CD8-positive, alpha-beta memory T cell (primary cell): ENCODE data around the gene ATAD1. TPM values are rescaled to one million over a fixed set of nuclear protein-coding genes. Genes with fewer than 3 reads are reported as not detected.

Experiments
- CTCF ChIA-PET: fragments of 350-600 bp; sonication (Branson Sonifier 250); formaldehyde crosslinking; loops from one replicate; lab custom pipeline; 2021; ENCODE audit warnings: antibody characterized with exemption; lab: Charles Lee
- POLR2A ChIA-PET: fragments of 350-600 bp; sonication (Branson Sonifier 250); formaldehyde crosslinking; loops from one replicate; lab custom pipeline; 2021; ENCODE audit warnings: antibody characterized with exemption; lab: Charles Lee
- DNase-seq, 5 donors: peaks; one replicate each; pipeline versions ENCODE4 v3.0.0 to v3.0.0-alpha.2; 2020 to 2022; ENCODE audit warnings: mixed read lengths in 1 of 5
- H3K27ac ChIP-seq: one replicate; pipeline ENCODE4 v1.7.0; 2013; ENCODE audit warnings: low read depth, mild to moderate bottlenecking, low read length, moderate library complexity
- H3K27me3 ChIP-seq: 2 replicates; pipeline ENCODE4 v1.7.0; 2013; ENCODE audit warnings: low read length, mild to moderate bottlenecking; ENCODE audit not compliant: insufficient read depth, poor library complexity, severe bottlenecking
- H3K36me3 ChIP-seq: 2 replicates; pipeline ENCODE4 v1.7.0; 2013; ENCODE audit warnings: mild to moderate bottlenecking, low read length, moderate library complexity; ENCODE audit not compliant: insufficient read depth
- H3K4me1 ChIP-seq: 2 replicates; pipeline ENCODE4 v1.7.0; 2013; ENCODE audit warnings: mild to moderate bottlenecking, low read length, moderate library complexity; ENCODE audit not compliant: insufficient read depth
- H3K4me3 ChIP-seq: 2 replicates; pipeline ENCODE4 v1.7.0; 2013; ENCODE audit warnings: mild to moderate bottlenecking, low read length
- H3K9me3 ChIP-seq: 2 replicates; pipeline ENCODE4 v1.7.0; 2013; ENCODE audit warnings: mild to moderate bottlenecking, low read length
- H3K27ac Mint-ChIP-seq, 8 donors: one replicate each; pipeline ENCODE4 v1.8.0; 2020 to 2021; ENCODE audit warnings: mixed read lengths in 8 of 8, mild to moderate bottlenecking in 6 of 8, inconsistent platforms in 3 of 8, moderate library complexity in 3 of 8
- H3K27me3 Mint-ChIP-seq, 2 donors: one replicate each; pipeline ENCODE4 v1.8.0; 2020 to 2021; ENCODE audit warnings: mixed read lengths in 2 of 2, mild to moderate bottlenecking in 1 of 2, moderate library complexity in 1 of 2
- H3K36me3 Mint-ChIP-seq, 3 donors: one replicate each; pipeline ENCODE4 v1.8.0; 2020 to 2021; ENCODE audit warnings: mixed read lengths in 3 of 3, inconsistent platforms in 1 of 3, mild to moderate bottlenecking in 1 of 3
- H3K4me1 Mint-ChIP-seq, 3 donors: one replicate each; pipeline ENCODE4 v1.8.0; 2020 to 2021; ENCODE audit warnings: mixed read lengths in 3 of 3, inconsistent platforms in 1 of 3, mild to moderate bottlenecking in 1 of 3
- H3K4me3 Mint-ChIP-seq, 7 donors: one replicate each; pipeline ENCODE4 v1.8.0; 2020 to 2021; ENCODE audit warnings: mixed read lengths in 7 of 7, mild to moderate bottlenecking in 6 of 7, moderate library complexity in 4 of 7, inconsistent platforms in 2 of 7
- H3K9me3 Mint-ChIP-seq, 5 donors: one replicate each; pipeline ENCODE4 v1.8.0; 2020 to 2022; ENCODE audit warnings: mixed read lengths in 5 of 5, mild to moderate bottlenecking in 3 of 5, moderate library complexity in 2 of 5, inconsistent platforms in 1 of 5
- polyA plus RNA-seq: library from polyadenylated mRNA; unstranded; fragments of 300-500 nt; fragmentation: Illumina TruSeq; gene quantifications from one replicate; pipeline ENCODE4 v1.2.3, GENCODE V29; 2021
- total RNA-seq, 2 experiments: library from RNA; stranded (reverse); gene quantifications; one replicate each; pipeline ENCODE4 v1.2.3, GENCODE V29; 2021

Gene ATAD1
- total and polyA plus RNA-seq, 3 experiments from 2014 or later: 47.2 to 62.3 (median 60.7) TPM

GRCh38 chr10:87863053-87863943 lies 45.3 kb upstream of the ATAD1 start, which contains the start of the genes KLLN and PTEN:
KLLN (minus strand) TSS chr10:87863533; CDS start chr10:87862487, 1,046 bp downstream.
PTEN (plus strand) TSS chr10:87863625; CDS start chr10:87864470, 845 bp downstream.
- no peaks in the 10 kb centered on the region for H3K9me3 ChIP-seq
- ChIA-PET CTCF (interaction anchor here (0.9 to 10.7 kb wide), 12 partner anchors 11 to 692 kb away, joined by 3 to 106 read pairs (median 6); partner anchors contain the start of gene ATAD1), POLR2A (interaction anchor here (1.0 to 2.6 kb wide), 12 partner anchors 8 to 526 kb away, joined by 3 to 35 read pairs (median 5); partner anchors contain the start of gene ATAD1)
- Mint-ChIP-seq H3K27ac (peak within 1 kb of the TSS; percentile 95 to 97 (median 96)), H3K4me1 (peaks cover 41 to 59% (median 56%) of the 10 kb centered on the region in 3 donors), H3K27me3 (peaks cover 0 to 4% of the 10 kb centered on the region in 2 donors), H3K4me3 (peak within 1 kb of the TSS; percentile 97 to 100 (median 98)), H3K9me3 (no peaks in the 10 kb centered on the region), H3K36me3 (peaks cover 0 to 34% (median 6%) of the 10 kb centered on the region in 3 donors)
- H3K4me1 ChIP-seq: peaks cover 14% of the 10 kb centered on the region
- H3K4me3 ChIP-seq: peak within 1 kb of the TSS; percentile 91
- H3K36me3 ChIP-seq: no peaks in the 10 kb centered on the region
- H3K27me3 ChIP-seq: no peaks in the 10 kb centered on the region
- H3K27ac ChIP-seq: peak within 1 kb of the TSS; percentile 74
- peak; percentile 71 to 87 (median 82) for DNase-seq

- H3K4me1 ChIP-seq: peaks cover 13% of the 10 kb centered on the region
- Mint-ChIP-seq H3K27me3 (peaks cover 0 to 4% of the 10 kb centered on the region in 2 donors), H3K27ac (peak overlapping the region; percentile 87 to 96 (median 95)), H3K36me3 (peaks cover 0 to 34% (median 6%) of the 10 kb centered on the region in 3 donors), H3K4me3 (peak overlapping the region; percentile 94 to 100 (median 97)), H3K4me1 (peaks cover 37 to 53% (median 50%) of the 10 kb centered on the region in 3 donors), H3K9me3 (no peaks in the 10 kb centered on the region)
- H3K9me3 ChIP-seq: no peaks in the 10 kb centered on the region
- peak in 1 of 5 donors; percentile 86 for DNase-seq
- ChIA-PET CTCF (interaction anchor here (0.8 to 10.7 kb wide), 17 partner anchors 9 to 693 kb away, joined by 3 to 106 read pairs (median 5); partner anchors contain the start of gene ATAD1), POLR2A (interaction anchor here (0.6 to 2.6 kb wide), 16 partner anchors 9 to 1017 kb away, joined by 3 to 35 read pairs (median 4); partner anchors contain the start of genes ATAD1 and STAMBPL1)
- peak overlapping the region; percentile 91 for H3K4me3 ChIP-seq
- peak overlapping the region; percentile 74 for H3K27ac ChIP-seq
- no peaks in the 10 kb centered on the region for H3K36me3 ChIP-seq
- no peaks in the 10 kb centered on the region for H3K27me3 ChIP-seq
Measured at GRCh38 chr10:87862679-87863052, 44.6 kb upstream of the ATAD1 start.

DNA sequence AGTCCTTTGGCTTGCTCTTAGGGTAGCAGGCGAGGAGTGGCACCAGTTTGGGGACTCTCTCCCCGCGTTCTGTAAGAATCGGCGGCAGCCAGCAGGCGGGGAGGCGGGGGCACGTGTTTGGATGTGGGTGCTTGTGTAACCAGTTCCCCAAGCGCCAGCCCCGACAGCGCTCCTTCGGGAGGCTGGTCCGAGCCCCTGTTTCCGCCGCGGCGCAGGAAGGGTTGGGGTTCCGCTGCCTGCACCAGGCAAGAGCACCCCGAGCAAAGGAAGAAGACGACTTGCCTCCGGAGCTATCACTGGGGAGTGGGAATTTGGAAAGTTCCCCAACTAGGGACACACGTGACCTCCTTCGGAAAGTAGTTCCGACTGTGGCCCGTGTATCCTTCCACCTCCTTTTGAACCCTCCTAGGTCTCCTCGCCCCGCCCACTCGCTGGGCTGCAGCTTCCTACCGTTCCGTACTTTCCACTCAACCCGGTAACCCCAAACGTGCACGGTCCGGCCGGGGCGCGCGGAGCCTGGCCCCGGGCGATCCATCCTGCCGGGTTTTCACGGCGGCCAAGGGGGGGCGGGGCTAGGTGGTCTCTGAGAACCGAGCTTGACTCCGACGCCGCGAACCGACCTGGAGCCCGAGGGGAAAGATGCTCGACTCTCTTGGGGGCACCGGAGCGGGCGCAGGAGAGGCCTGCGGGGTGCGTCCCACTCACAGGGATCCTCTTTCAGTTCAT lies 44.1 kb upstream of the ATAD1 start:
- no peaks in the 10 kb centered on the region for H3K36me3 ChIP-seq
- Mint-ChIP-seq H3K36me3 (peaks cover 0 to 33% (median 5%) of the 10 kb centered on the region in 3 donors), H3K4me3 (peak overlapping the region; percentile 94 to 100 (median 97)), H3K9me3 (no peaks in the 10 kb centered on the region), H3K27ac (peak overlapping the region; percentile 87 to 96 (median 95)), H3K27me3 (peaks cover 0 to 4% of the 10 kb centered on the region in 2 donors), H3K4me1 (peaks cover 33 to 48% (median 45%) of the 10 kb centered on the region in 3 donors)
- no peaks in the 10 kb centered on the region for H3K9me3 ChIP-seq
- peaks cover 13% of the 10 kb centered on the region for H3K4me1 ChIP-seq
- H3K27me3 ChIP-seq: no peaks in the 10 kb centered on the region
- H3K4me3 ChIP-seq: peak overlapping the region; percentile 91
- ChIA-PET POLR2A (interaction anchor here (0.6 to 2.6 kb wide), 21 partner anchors 10 to 1470 kb away, joined by 3 to 35 read pairs (median 4); partner anchors contain the start of genes ATAD1, RNLS and STAMBPL1), CTCF (interaction anchor here (0.8 to 10.7 kb wide), 16 partner anchors 10 to 693 kb away, joined by 3 to 106 read pairs (median 5); partner anchors contain the start of gene ATAD1)
- H3K27ac ChIP-seq: peak overlapping the region; percentile 74
- peak; percentile 88 to 95 (median 92) for DNase-seq

GRCh38 chr10:87861566-87861952 lies 43.5 kb upstream of the ATAD1 start:
- POLR2A ChIA-PET: interaction anchor here (0.6 to 2.6 kb wide), 11 partner anchors 13 to 1471 kb away, joined by 3 to 35 read pairs (median 6); partner anchors contain the start of genes ATAD1 and RNLS
- peak overlapping the region; percentile 87 to 96 (median 95) for H3K27ac Mint-ChIP-seq

DNA sequence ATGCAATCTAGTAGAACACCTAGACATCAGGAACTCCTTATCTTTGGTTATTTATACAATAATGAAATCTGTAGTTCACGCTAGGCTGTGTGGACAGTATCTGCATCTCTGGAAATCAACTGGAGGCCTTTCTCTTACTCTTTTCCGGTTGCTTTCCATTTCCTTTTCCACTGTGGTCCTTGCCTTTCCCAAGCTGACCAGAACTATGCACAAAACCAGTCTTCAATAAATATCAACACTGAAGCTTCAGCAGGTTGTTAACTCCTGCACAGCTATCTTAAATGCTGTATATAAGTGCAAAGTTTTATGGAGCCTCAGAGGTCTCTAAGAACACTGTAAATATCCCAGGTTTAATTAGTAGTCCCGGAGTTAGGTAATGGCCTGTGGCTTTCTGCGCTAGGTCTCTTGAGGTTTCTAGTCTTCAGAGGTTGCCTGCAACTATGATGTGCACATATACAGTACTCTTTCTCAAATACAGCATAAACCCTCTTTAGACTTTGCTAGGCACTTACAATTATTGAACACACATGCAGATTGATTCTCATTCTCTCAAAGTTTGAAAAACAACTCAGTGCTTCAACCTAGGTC lies 42.9 kb upstream of the ATAD1 start:
- no peaks in the 10 kb centered on the region for H3K9me3 Mint-ChIP-seq
- Histone ChIP-seq H3K4me1 (peaks cover 13% of the 10 kb centered on the region), H3K27me3 (no peaks in the 10 kb centered on the region), H3K36me3 (no peaks in the 10 kb centered on the region), H3K9me3 (no peaks in the 10 kb centered on the region), H3K27ac (no peak overlapping the region), H3K4me3 (no peak overlapping the region)
- ChIA-PET POLR2A (interaction anchor here (1.0 to 2.5 kb wide), 3 partner anchors 231 to 1471 kb away, joined by 3 to 13 read pairs (median 6); partner anchors contain the start of gene RNLS), CTCF (interaction anchor here (1.3 to 10.7 kb wide), 10 partner anchors 10 to 691 kb away, joined by 3 to 106 read pairs (median 14); partner anchors contain the start of gene ATAD1)
- peak overlapping the region; percentile 87 to 96 (median 95) for H3K27ac Mint-ChIP-seq
- peaks cover 25 to 36% (median 33%) of the 10 kb centered on the region in 3 donors for H3K4me1 Mint-ChIP-seq
- peaks cover 0 to 4% of the 10 kb centered on the region in 2 donors for H3K27me3 Mint-ChIP-seq
- DNase-seq: no peak
- H3K4me3 Mint-ChIP-seq: peak overlapping the region; percentile 94 to 100 (median 97)
- peaks cover 0 to 30% (median 4%) of the 10 kb centered on the region in 3 donors for H3K36me3 Mint-ChIP-seq

More at GRCh38 chr10:87861566-87861952, 43.5 kb upstream of the ATAD1 start:
- peaks cover 0 to 4% of the 10 kb centered on the region in 2 donors for H3K27me3 Mint-ChIP-seq
- no peaks in the 10 kb centered on the region for H3K36me3 ChIP-seq
- no peaks in the 10 kb centered on the region for H3K27me3 ChIP-seq
- H3K9me3 ChIP-seq: no peaks in the 10 kb centered on the region
- peaks cover 0 to 31% (median 5%) of the 10 kb centered on the region in 3 donors for H3K36me3 Mint-ChIP-seq
- peak overlapping the region; percentile 74 for H3K27ac ChIP-seq
- H3K4me3 Mint-ChIP-seq: peak overlapping the region; percentile 94 to 100 (median 97)
- H3K4me1 ChIP-seq: peaks cover 13% of the 10 kb centered on the region
- H3K4me3 ChIP-seq: peak overlapping the region; percentile 91
- CTCF ChIA-PET: interaction anchor here (1.1 to 10.7 kb wide), 12 partner anchors 11 to 526 kb away, joined by 3 to 106 read pairs (median 6); partner anchors contain the start of gene ATAD1
- no peaks in the 10 kb centered on the region for H3K9me3 Mint-ChIP-seq
- DNase-seq: no peak
- H3K4me1 Mint-ChIP-seq: peaks cover 27 to 43% (median 39%) of the 10 kb centered on the region in 3 donors

DNA sequence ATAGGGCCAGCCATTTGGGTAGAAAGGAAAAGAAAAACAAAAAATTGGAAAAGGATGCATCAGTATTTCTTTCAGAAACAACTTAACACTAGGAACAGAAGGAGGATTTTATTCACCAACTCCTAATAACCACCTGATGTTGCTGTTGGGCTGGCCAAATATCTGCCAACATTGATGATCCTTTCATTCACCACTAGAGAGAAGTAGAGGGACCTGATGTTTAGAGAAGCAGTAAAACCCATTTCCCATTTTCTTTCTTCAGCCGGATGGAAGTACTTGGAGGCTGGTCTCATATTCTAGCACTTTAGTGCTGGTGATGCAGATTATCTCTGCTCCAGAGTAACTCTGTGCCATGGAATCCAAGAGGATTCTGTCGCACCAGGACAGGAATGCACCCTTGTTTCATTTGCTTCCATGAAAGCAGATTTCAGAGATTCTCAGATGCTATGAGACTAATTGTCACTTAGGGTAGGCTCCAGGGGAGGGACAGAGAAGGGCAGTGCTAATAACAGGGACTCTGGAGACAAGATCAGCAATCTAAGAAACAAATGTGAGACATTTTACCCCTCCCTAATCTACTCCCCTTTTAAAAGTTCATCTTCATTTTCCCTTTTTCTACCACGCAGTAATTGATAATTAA lies 42.2 kb upstream of the ATAD1 start:
- POLR2A ChIA-PET: no interaction called here
- no peaks in the 10 kb centered on the region for H3K9me3 ChIP-seq
- H3K27ac ChIP-seq: no peak overlapping the region
- Mint-ChIP-seq H3K4me3 (peak overlapping the region; percentile 24 to 94 (median 48)), H3K36me3 (peaks cover 0 to 27% (median 0%) of the 10 kb centered on the region in 3 donors), H3K4me1 (peaks cover 20 to 34% (median 32%) of the 10 kb centered on the region in 3 donors), H3K27me3 (peaks cover 0 to 6% of the 10 kb centered on the region in 2 donors), H3K27ac (peak overlapping the region; percentile 52 to 96 (median 89)), H3K9me3 (peaks cover 0 to 2% (median 0%) of the 10 kb centered on the region in 5 donors)
- DNase-seq: peak in 3 of 5 donors; percentile 49 to 58 (median 52)
- no peaks in the 10 kb centered on the region for H3K36me3 ChIP-seq
- no peaks in the 10 kb centered on the region for H3K27me3 ChIP-seq
- H3K4me3 ChIP-seq: no peak overlapping the region
- CTCF ChIA-PET: interaction anchor here (1.3 to 10.7 kb wide), 8 partner anchors 9 to 692 kb away, joined by 3 to 106 read pairs (median 15); partner anchors contain the start of gene ATAD1
- H3K4me1 ChIP-seq: peaks cover 13% of the 10 kb centered on the region
